NB4 (cell line): ENCODE results near the gene ADGRG1.

ENCODE experiments used
- CTCF ChIP-seq: IDR thresholded peaks from one replicate; pipeline ENCODE4 v1.5.1; 2012; ENCODE audit warnings: low read depth, low read length
- POLR2A ChIP-seq: IDR thresholded peaks from 2 replicates; pipeline ENCODE4 v1.6.1; 2011; ENCODE audit warnings: mild to moderate bottlenecking; ENCODE audit not compliant: insufficient read length; ENCODE audit errors: extremely low read depth

GRCh38 chr16:57711993-57712392, 83.6 kb downstream of the ADGRG1 start:
- no peak for TF ChIP-seq POLR2A
- no peak for TF ChIP-seq CTCF
